GM18907 (cell line): ENCODE measurements around the gene SARNP.

Experiments used
- ATAC-seq: cut with Tn5 transposase; IDR thresholded peaks from one replicate; pipeline ENCODE4 v1.9.1; 2021; ENCODE audit warnings: mild to moderate bottlenecking, moderate library complexity; ENCODE audit not compliant: unreplicated experiment

SARNP gene

GRCh38 chr12:55711786-55712553 lies 105.6 kb downstream of the SARNP start:
- no peak for ATAC-seq

- no peak for ATAC-seq
Measured at GRCh38 chr12:55708695-55709233, 108.8 kb downstream of the SARNP start.

- peak; percentile 69 for ATAC-seq
Measured at GRCh38 chr12:55707841-55708694, 109.5 kb downstream of the SARNP start, which contains the start of gene ITGA7. Gene ITGA7, minus strand, starts transcription at chr12:55707904. Its CDS starts 222 bp downstream, at chr12:55707682.
